ENCODE results near the gene MAP2.

Gene MAP2

DNA sequence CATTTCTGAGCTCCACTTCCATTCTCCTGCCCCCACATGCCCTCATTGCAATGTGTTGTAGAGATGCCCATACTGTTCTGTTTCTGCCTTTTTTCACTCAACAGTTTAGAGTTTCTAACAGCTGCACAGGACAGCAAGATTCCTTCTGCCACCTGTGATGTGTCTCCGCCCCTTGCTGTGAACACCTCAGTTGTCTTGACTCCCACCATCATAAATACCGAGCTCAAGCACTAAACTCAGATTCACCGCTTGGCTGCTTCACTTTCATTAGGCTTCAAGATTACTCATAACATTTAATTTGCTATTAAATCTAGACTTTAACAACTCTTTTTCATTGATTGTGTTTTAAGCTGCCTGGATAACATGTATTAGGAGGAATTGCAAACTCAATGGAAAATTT, 141.0 kb downstream of the MAP2 start:
- no peak overlapping the region for H3K4me3 ChIP-seq (ENCODE audit: low read depth, low read length)
- DNase-seq (ENCODE audit: low read depth): no peak
- TF ChIP-seq, protein P1, sequence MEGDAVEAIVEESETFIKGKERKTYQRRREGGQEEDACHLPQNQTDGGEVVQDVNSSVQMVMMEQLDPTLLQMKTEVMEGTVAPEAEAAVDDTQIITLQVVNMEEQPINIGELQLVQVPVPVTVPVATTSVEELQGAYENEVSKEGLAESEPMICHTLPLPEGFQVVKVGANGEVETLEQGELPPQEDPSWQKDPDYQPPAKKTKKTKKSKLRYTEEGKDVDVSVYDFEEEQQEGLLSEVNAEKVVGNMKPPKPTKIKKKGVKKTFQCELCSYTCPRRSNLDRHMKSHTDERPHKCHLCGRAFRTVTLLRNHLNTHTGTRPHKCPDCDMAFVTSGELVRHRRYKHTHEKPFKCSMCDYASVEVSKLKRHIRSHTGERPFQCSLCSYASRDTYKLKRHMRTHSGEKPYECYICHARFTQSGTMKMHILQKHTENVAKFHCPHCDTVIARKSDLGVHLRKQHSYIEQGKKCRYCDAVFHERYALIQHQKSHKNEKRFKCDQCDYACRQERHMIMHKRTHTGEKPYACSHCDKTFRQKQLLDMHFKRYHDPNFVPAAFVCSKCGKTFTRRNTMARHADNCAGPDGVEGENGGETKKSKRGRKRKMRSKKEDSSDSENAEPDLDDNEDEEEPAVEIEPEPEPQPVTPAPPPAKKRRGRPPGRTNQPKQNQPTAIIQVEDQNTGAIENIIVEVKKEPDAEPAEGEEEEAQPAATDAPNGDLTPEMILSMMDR (IDR thresholded peaks at IDR 0.05; ENCODE audit: insufficient read depth, low read depth, low read length, missing control alignments): no peak

DNA sequence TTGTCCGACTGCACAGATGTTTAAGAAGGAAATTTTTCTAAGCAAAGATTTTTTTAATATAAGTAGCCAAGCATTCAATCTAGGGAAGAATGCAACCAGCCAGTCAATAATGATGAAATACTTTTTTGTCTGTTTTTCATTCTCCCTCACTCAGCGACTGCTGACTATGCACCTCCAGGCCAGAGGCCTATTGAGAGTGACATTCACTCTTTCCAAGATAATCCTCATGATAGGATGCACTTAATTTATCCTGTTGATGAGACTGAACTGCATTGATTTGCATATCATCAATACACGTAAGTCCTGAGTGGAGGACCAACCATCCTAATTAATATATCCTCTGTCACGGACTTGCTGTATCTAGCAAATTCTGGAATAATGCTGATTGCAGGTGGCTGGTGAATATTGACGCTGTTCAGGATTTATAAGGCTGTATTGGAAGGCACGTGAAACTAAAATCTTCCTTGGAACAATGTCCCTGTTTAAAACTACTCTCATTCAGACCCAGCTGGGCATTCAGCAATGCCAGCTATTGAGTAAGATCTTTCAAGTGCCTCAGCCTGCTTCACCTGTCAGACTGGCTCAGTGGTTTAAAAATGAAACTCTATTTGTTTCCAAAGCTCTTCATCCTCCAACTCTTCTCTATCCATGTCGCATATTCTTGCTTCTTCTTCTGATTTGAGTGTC, 142.2 kb downstream of the MAP2 start:
- TF ChIP-seq, protein P1 (IDR thresholded peaks at IDR 0.05; ENCODE audit: insufficient read depth, low read depth, low read length, missing control alignments): no peak
- DNase-seq (ENCODE audit: low read depth): no peak
- no peak overlapping the region for H3K4me3 ChIP-seq (ENCODE audit: low read depth, low read length)

DNA sequence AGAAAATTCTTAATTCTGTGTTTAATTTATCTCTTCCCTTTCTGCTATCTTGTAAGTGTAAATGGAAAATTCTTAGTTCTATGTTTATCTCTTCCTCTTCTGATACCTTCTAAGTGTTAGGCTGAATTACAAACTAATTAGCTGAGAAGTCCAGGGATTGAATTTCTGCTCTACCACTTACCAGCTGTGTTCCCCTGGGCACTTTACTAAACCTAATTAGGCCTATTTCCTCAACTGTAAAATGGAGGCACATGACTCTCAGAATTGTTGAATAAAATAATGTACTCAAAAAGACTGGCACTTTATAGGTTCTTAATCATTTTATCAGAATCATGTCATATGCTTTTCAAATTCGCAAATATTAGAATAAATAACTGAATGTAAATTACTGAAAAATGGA, 146.3 kb downstream of the MAP2 start:
- H3K4me3 ChIP-seq (ENCODE audit: low read depth, low read length): no peak overlapping the region
- DNase-seq (ENCODE audit: low read depth): no peak
- TF ChIP-seq, protein P1 (IDR thresholded peaks at IDR 0.05; ENCODE audit: insufficient read depth, low read depth, low read length, missing control alignments): no peak

DNA sequence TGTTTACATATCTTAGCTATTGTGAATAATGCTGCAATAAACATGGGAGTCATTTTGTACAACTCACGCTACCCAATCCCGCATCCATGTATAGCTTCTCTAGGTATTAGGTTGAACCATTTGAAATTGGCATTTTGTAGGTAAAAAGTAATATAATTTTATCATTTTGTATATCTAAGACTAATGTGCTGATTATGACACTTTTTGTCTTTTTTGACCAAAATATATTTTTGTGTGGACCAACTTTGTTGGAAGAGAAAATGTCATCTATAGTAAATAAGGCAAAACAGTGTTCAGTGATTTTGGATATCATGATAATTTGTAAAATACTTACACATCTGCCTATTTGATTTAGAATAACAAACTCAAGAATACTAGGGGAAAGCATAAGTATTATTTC, 150.7 kb downstream of the MAP2 start:
- no peak for DNase-seq (ENCODE audit: low read depth)
- TF ChIP-seq, protein P1 (IDR thresholded peaks at IDR 0.05; ENCODE audit: insufficient read depth, low read depth, low read length, missing control alignments): no peak
- H3K4me3 ChIP-seq (ENCODE audit: low read depth, low read length): no peak overlapping the region

DNA sequence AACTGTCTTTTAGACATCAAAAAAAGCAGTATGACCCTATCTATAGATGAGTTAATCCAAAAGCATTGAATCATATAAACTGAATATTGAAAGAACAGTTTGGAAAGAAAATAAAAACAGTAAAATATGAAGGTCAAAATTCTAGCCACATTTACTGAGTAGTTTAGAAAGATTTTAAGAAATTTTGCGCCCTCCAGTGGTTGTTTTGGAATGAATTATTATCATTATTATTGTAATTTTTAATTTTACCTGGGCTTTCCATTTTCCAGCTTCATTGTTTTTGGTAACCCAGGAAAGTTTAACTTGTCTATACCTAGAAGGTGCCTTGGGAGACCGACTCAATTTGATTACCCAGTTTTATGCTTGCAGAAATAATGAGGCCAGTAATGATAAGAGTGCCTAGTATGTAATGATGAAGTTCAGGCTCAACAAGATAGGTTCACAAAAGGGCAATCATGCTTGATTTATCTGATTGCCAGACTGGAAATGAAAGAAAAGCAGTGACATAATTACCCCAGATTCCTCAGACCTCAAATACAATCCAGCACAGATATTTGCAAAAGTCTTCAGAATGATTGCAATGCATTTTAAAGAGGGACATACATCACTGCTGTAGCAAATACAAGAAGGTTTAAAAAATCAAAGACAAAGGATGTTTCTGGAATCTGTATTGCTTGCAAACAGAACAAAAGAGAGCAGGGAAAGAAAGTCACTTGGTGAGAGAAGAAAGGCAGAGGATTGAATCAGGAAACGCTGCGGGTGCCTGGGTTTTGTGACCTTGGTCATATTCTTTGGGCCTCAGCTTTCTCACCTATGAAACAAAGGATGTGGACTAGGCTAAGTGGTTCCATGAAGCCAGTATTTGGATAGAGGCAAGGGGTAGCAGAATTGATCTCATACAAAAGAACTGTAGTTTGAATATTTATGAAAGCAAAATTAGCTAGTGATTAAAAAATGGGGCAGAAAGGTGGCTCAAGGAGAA, 153.8 kb downstream of the MAP2 start:
- DNase-seq (ENCODE audit: low read depth): peak; percentile 5
- no peak overlapping the region for H3K4me3 ChIP-seq (ENCODE audit: low read depth, low read length)
- TF ChIP-seq, protein P1 (IDR thresholded peaks at IDR 0.05; ENCODE audit: insufficient read depth, low read depth, low read length, missing control alignments): peak; percentile 4

DNA sequence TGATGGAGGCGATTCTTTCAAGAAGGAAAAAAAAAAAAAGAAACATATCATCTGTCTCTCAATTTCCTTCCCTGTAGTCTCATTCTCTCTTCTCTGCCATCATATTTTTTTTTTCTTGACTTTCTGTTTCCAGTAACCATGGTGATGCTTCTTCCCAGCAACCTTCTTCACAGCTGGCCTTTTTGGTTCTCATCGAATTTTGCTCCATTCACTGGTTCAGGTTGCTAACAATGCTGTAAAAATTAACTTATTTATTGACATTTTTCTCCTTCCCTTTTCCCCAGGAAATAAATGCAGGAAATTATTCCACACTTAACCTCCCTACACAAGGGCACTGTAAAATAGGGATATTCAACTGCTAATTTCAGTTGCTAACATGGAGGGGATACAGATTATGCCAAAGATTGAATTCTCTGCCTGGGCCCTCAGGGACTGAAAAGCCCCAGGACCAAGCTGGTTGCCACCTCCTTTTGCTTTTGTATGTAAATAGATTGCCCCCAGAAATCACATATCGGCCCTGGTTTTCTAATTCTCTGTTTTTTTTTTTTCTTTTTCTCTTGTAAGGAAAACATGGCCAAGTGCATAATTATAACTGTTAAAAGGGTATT, 154.7 kb downstream of the MAP2 start:
- no peak overlapping the region for H3K4me3 ChIP-seq (ENCODE audit: low read depth, low read length)
- no peak for DNase-seq (ENCODE audit: low read depth)
- TF ChIP-seq, protein P1 (IDR thresholded peaks at IDR 0.05; ENCODE audit: insufficient read depth, low read depth, low read length, missing control alignments): no peak
